Peyer's patch (tissue), 4 donors: ENCODE results near the gene CREB1. TPM values are rescaled to one million over a fixed set of nuclear protein-coding genes. Genes with fewer than 3 reads are reported as not detected.

Source experiments
- DNase-seq, 3 donors: peaks; one replicate each; pipeline ENCODE4 v3.0.0-alpha.2; 2017 to 2019
- H3K27ac ChIP-seq, 4 donors: fragments of 200-600 bp; sonication (generic); one replicate each; pipeline ENCODE4 v1.5.1; 2016 to 2019
- H3K27me3 ChIP-seq, 2 donors: fragments of 200-600 bp; sonication (generic); one replicate each; pipeline ENCODE4 v1.5.1; 2019
- H3K36me3 ChIP-seq, 3 donors: fragments of 200-600 bp; sonication (generic); one replicate each; pipeline ENCODE4 v1.5.1; 2016 to 2019
- H3K4me1 ChIP-seq, 4 donors: fragments of 200-600 bp; sonication (generic); one replicate each; pipeline ENCODE4 v1.5.1; 2016 to 2019
- H3K4me3 ChIP-seq, 4 donors: fragments of 200-600 bp; sonication (generic); 1 replicate in 3 of 4; 2 replicates in 1 of 4; pipeline ENCODE4 v1.5.1; 2016 to 2019; ENCODE audit warnings: mild to moderate bottlenecking in 1 of 4
- H3K9me3 ChIP-seq, 4 donors: fragments of 200-600 bp; sonication (generic); one replicate each; pipeline ENCODE4 v1.5.1; 2016 to 2019; ENCODE audit warnings: mild to moderate bottlenecking in 1 of 4
- CTCF ChIP-seq, 6 experiments: fragments of 450-650 bp in 4 of 6; fragments of 200-600 bp in 2 of 6; sonication (generic) in 1 of 6; IDR thresholded peaks; one replicate each; pipeline ENCODE4 v1.5.1; 2017 to 2019; ENCODE audit warnings: antibody characterized with exemption in 6 of 6, mild to moderate bottlenecking in 3 of 6, moderate library complexity in 1 of 6
- POLR2A ChIP-seq, 2 donors: fragments of 450-650 bp; IDR thresholded peaks; one replicate each; pipeline ENCODE4 v1.5.1; 2017; ENCODE audit warnings: antibody characterized with exemption in 2 of 2, mild to moderate bottlenecking in 2 of 2, moderate library complexity in 2 of 2
- total RNA-seq, 4 donors: library from RNA; depleted of rRNA; stranded (reverse); fragments of >200 nt; gene quantifications; one replicate each; pipeline ENCODE4 v1.1.0, GENCODE V29; 2016

CREB1 gene
- total RNA-seq, 4 donors from 2014 or later: 27.9 to 97.4 (median 54.6) TPM

GRCh38 chr2:207624185-207625013, 94.6 kb downstream of the CREB1 start:
- Histone ChIP-seq H3K4me1 (peaks cover 0 to 7% (median 5%) of the 10 kb centered on the region in 4 donors), H3K27me3 (no peaks in the 10 kb centered on the region), H3K4me3 (peak overlapping the region; percentile 72 to 98 (median 88)), H3K36me3 (peaks cover 0 to 3% (median 0%) of the 10 kb centered on the region in 3 donors), H3K9me3 (no peaks in the 10 kb centered on the region), H3K27ac (peak overlapping the region; percentile 91 to 99 (median 96))
- DNase-seq: peak; percentile 79 to 92 (median 87)
- TF ChIP-seq CTCF (IDR thresholded peaks at IDR 0.05) (no peak), POLR2A (IDR thresholded peaks at IDR 0.05) (peak in 1 of 2 donors; percentile 48)

- H3K4me1 ChIP-seq: peaks cover 0 to 7% (median 5%) of the 10 kb centered on the region in 4 donors
- no peaks in the 10 kb centered on the region for H3K27me3 ChIP-seq
- H3K27ac ChIP-seq: peak within 1 kb of the TSS; percentile 91 to 99 (median 96)
- peaks cover 0 to 3% (median 0%) of the 10 kb centered on the region in 3 donors for H3K36me3 ChIP-seq
- TF ChIP-seq CTCF (IDR thresholded peaks at IDR 0.05) (peak; percentile 29 to 60 (median 57)), POLR2A (IDR thresholded peaks at IDR 0.05) (peak; percentile 56 to 66)
- peak within 1 kb of the TSS; percentile 72 to 98 (median 88) for H3K4me3 ChIP-seq
- H3K9me3 ChIP-seq: no peaks in the 10 kb centered on the region
- peak; percentile 94 to 97 (median 95) for DNase-seq
Observed at GRCh38 chr2:207625014-207625907, 95.5 kb downstream of the CREB1 start, which contains the start of gene METTL21A. METTL21A (minus strand) TSS chr2:207625394; CDS start chr2:207624375, 1,019 bp downstream.

- TF ChIP-seq CTCF (IDR thresholded peaks at IDR 0.05) (no peak), POLR2A (IDR thresholded peaks at IDR 0.05) (no peak)
- peaks cover 0 to 5% (median 0%) of the 10 kb centered on the region in 4 donors for H3K4me1 ChIP-seq
- no peak overlapping the region for H3K4me3 ChIP-seq
- no peaks in the 10 kb centered on the region for H3K9me3 ChIP-seq
- no peaks in the 10 kb centered on the region for H3K27me3 ChIP-seq
- no peaks in the 10 kb centered on the region for H3K36me3 ChIP-seq
- DNase-seq: no peak
- no peak overlapping the region for H3K27ac ChIP-seq
Observed at GRCh38 chr2:207629553-207629952, 99.8 kb downstream of the CREB1 start.

- TF ChIP-seq CTCF (IDR thresholded peaks at IDR 0.05) (no peak), POLR2A (IDR thresholded peaks at IDR 0.05) (no peak)
- H3K36me3 ChIP-seq: no peaks in the 10 kb centered on the region
- no peaks in the 10 kb centered on the region for H3K27me3 ChIP-seq
- H3K4me3 ChIP-seq: no peak overlapping the region
- peaks cover 0 to 5% (median 0%) of the 10 kb centered on the region in 4 donors for H3K4me1 ChIP-seq
- no peaks in the 10 kb centered on the region for H3K9me3 ChIP-seq
- DNase-seq: no peak
- no peak overlapping the region for H3K27ac ChIP-seq
Observed at GRCh38 chr2:207630491-207630890, 100.7 kb downstream of the CREB1 start.
